ENCODE measurements around the gene POM121. TPM values are rescaled to one million over a fixed set of nuclear protein-coding genes. Genes with fewer than 3 reads are reported as not detected.

The POM121 gene
- 3.0 and 3.9 TPM in 2 replicates for total RNA-seq

DNA sequence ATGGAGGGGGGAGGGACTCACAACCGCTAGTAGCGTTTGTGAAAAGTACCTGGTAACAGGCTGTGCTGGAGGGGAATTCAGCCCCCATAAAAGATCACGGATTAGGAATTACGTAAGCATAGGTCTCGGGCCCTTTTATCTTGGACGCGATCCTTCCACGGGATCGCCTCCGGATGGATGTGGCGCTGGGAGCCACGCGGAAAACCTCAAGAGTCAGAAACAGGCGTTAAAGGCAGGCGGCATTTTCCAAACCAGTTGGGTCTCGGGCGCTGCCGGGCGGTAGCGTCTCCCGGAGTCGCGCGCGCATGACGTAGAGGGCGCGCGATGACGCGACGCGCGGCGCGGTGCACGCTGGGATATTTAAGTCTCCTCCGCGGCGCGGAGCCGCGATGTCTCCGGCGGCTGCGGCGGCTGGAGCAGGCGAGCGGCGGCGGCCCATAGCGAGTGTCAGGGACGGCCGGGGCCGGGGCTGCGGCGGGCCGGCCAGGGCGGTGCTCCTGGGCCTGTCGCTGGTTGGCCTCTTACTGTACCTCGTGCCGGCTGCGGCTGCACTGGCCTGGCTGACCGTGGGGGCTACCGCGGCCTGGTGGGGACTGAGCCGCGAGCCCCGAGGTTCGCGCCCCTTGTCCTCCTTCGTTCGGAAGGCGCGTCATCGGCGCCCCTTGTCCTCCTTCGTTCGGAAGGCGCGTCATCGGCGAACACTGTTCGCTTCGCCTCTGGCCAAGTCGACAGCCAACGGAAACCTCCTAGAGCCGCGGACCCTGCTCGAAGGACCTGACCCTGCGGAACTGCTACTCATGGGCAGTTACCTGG lies at the start of gene POM121:
Gene POM121 (plus strand): TSS at position 363 of the 813 bp plus-strand sequence. CDS start 27 bp downstream, at position 390.

DNA sequence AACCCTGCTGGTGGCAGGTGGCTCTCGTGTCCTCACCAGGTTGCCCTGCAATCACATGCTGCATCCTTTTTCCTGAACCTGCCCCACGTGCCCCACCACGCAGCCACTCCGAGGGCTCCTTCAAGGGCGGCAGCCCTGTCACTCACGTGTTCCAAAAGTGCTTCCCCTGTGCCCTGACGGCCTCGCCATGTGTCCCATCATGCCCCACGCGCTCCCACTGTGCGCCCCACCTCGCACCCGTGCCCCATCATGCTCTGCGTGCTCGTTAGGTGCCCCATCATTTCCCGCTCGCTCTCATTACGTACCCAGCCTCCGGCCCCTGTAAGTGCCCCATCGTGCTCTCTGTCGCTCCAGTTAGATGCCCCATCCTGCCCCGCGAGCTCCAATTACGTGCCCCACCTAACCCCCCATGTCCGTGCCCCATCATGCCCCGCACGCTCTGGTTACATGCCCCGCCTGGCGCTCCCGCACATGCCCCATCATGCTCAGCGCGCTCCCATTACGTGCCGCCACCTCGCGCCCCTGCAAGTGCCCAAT lies 44.2 kb downstream of the POM121 start, which contains the start of gene TRIM74:
Gene TRIM74 (minus strand): TSS at position 487 of the 537 bp plus-strand sequence. CDS start 3,309 bp downstream, outside the sequence.

Other genes with a start within 250 kb of the POM121 start
- gene TYW1B, start 96.9 kb upstream of the POM121 start, total RNA-seq: 1.3 and 5.1 TPM in 2 replicates
- gene TRIM74, start 44.4 kb downstream of the POM121 start, total RNA-seq: 0.09 TPM in 1 of 2 replicates, not detected in the other
- gene SPDYE8, start 104.7 kb downstream of the POM121 start, total RNA-seq: not detected in 2 replicates
- gene SPDYE11, start 132.8 kb downstream of the POM121 start, total RNA-seq: not detected in 2 replicates
- gene SPDYE9, start 160.9 kb downstream of the POM121 start, total RNA-seq: not detected in 2 replicates